Neural cell (in vitro differentiated cells): Measurements from ENCODE around the gene HOATZ. TPM values are rescaled to one million over a fixed set of nuclear protein-coding genes. Genes with fewer than 3 reads are reported as not detected.

Experiments
- H2AFZ ChIP-seq: fragments of 200-600, 300-800 bp; sonication (generic), shearing (Covaris generic); 2 replicates; pipeline ENCODE4 v1.6.0; 2014; ENCODE audit warnings: low read depth, mild to moderate bottlenecking, antibody characterized with exemption, low read length, moderate library complexity
- H3F3A ChIP-seq: fragments of 200-600 bp; shearing (Covaris generic); 2 replicates; pipeline ENCODE4 v1.6.1; 2016; ENCODE audit warnings: mild to moderate bottlenecking, moderate library complexity, mixed read lengths, antibody characterized with exemption, low read length; ENCODE audit not compliant: insufficient read depth, poor library complexity, severe bottlenecking
- H3K27ac ChIP-seq: fragments of 200-600, 300-800 bp; sonication (generic), shearing (Covaris generic); 2 replicates; pipeline ENCODE4 v1.5.1; 2014; ENCODE audit warnings: mild to moderate bottlenecking, low read length, moderate library complexity
- H3K27me3 ChIP-seq: fragments of 300-800, 200-600 bp; sonication (generic), shearing (Covaris generic); 2 replicates; pipeline ENCODE4 v1.6.0; 2014; ENCODE audit warnings: mild to moderate bottlenecking, low read depth, low read length, moderate library complexity; ENCODE audit not compliant: insufficient read depth
- H3K36me3 ChIP-seq: fragments of 300-800, 200-600 bp; sonication (generic), shearing (Covaris generic); 2 replicates; pipeline ENCODE4 v1.5.1; 2014; ENCODE audit warnings: mild to moderate bottlenecking, antibody characterized with exemption, low read length, moderate library complexity; ENCODE audit not compliant: insufficient read depth
- H3K4me2 ChIP-seq: fragments of 300-800, 200-600 bp; sonication (generic), shearing (Covaris generic); 2 replicates; pipeline ENCODE4 v1.6.0; 2014; ENCODE audit warnings: mild to moderate bottlenecking, low read length
- H3K4me3 ChIP-seq: fragments of 300-800, 200-600 bp; sonication (generic), shearing (Covaris generic); 2 replicates; pipeline ENCODE4 v1.5.1; 2014; ENCODE audit warnings: mild to moderate bottlenecking, low read length, moderate library complexity
- H3K79me2 ChIP-seq: fragments of 200-600 bp; shearing (Covaris generic); replicated peaks from 2 replicates; pipeline ENCODE4 v1.6.0; 2014; ENCODE audit warnings: mild to moderate bottlenecking, low read length, moderate library complexity; ENCODE audit not compliant: insufficient read depth
- H3K9ac ChIP-seq: fragments of 300-800, 200-600 bp; sonication (generic), shearing (Covaris generic); 2 replicates; pipeline ENCODE4 v1.6.1; 2016; ENCODE audit warnings: mild to moderate bottlenecking, low read length, mixed read lengths
- H3K9me2 ChIP-seq: fragments of 200-600 bp; shearing (Covaris generic); 2 replicates; pipeline ENCODE4 v1.6.1; 2016; ENCODE audit warnings: mild to moderate bottlenecking, low read length, mixed read lengths; ENCODE audit not compliant: insufficient read depth
- H3K9me3 ChIP-seq: fragments of 200-600, 300-800 bp; sonication (generic), shearing (Covaris generic); 2 replicates; pipeline ENCODE4 v1.6.1; 2016; ENCODE audit warnings: mild to moderate bottlenecking, mixed run types, low read length, moderate library complexity, mixed read lengths
- H4K20me1 ChIP-seq: fragments of 200-600 bp; shearing (Covaris generic); 2 replicates; pipeline ENCODE4 v1.6.1; 2016; ENCODE audit warnings: mild to moderate bottlenecking, mixed run types; ENCODE audit not compliant: insufficient read depth
- CTCF ChIP-seq: fragments of 450-650 bp; IDR thresholded peaks from 2 replicates; pipeline ENCODE4 v1.5.1; 2014; ENCODE audit warnings: antibody characterized with exemption, mild to moderate bottlenecking, moderate library complexity; ENCODE audit not compliant: poor library complexity, severe bottlenecking
- EP300 ChIP-seq: fragments of 450-650 bp; conservative IDR thresholded peaks from 2 replicates; pipeline ENCODE4 v1.6.1; 2014; ENCODE audit warnings: antibody characterized with exemption, mild to moderate bottlenecking, moderate library complexity; ENCODE audit not compliant: poor library complexity, severe bottlenecking
- EZH2 ChIP-seq: fragments of 200-600, 300-800 bp; shearing (Covaris generic), sonication (generic); IDR thresholded peaks from 2 replicates; pipeline ENCODE4 v1.6.1; 2014; ENCODE audit warnings: antibody characterized with exemption, low read length, borderline replicate concordance, mild to moderate bottlenecking; ENCODE audit not compliant: insufficient read depth, poor library complexity, severe bottlenecking
- MXI1 ChIP-seq: fragments of 450-650 bp; conservative IDR thresholded peaks from 2 replicates; pipeline ENCODE4 v1.6.1; 2014; ENCODE audit warnings: antibody characterized with exemption, mild to moderate bottlenecking; ENCODE audit not compliant: poor library complexity, severe bottlenecking
- POLR2AphosphoS5 ChIP-seq: IDR thresholded peaks from 2 replicates; pipeline ENCODE4 v1.6.1; 2012
- RAD21 ChIP-seq: fragments of 450-650 bp; conservative IDR thresholded peaks from 2 replicates; pipeline ENCODE4 v1.6.1; 2014; ENCODE audit warnings: antibody characterized with exemption, mild to moderate bottlenecking, moderate library complexity
- SMC3 ChIP-seq: fragments of 450-650 bp; conservative IDR thresholded peaks from 2 replicates; pipeline ENCODE4 v1.6.1; 2014; ENCODE audit warnings: antibody characterized with exemption, mild to moderate bottlenecking, moderate library complexity; ENCODE audit not compliant: poor library complexity
- TAF1 ChIP-seq: IDR thresholded peaks from 2 replicates; pipeline ENCODE4 v1.6.1; 2012; ENCODE audit warnings: low read depth
- polyA plus RNA-seq: library from polyadenylated mRNA; depleted of rRNA; stranded (reverse); fragments of >200 nt; gene quantifications from 2 replicates; pipeline ENCODE4 v1.2.3, GENCODE V29; 2014
- TF ChIP-seq, protein P1 (sequence below): IDR thresholded peaks from 2 replicates; pipeline ENCODE4 v1.6.1; 2012; ENCODE audit warnings: borderline replicate concordance

The HOATZ gene
- polyA plus RNA-seq, 1 donor from 2014 or later: not detected

DNA sequence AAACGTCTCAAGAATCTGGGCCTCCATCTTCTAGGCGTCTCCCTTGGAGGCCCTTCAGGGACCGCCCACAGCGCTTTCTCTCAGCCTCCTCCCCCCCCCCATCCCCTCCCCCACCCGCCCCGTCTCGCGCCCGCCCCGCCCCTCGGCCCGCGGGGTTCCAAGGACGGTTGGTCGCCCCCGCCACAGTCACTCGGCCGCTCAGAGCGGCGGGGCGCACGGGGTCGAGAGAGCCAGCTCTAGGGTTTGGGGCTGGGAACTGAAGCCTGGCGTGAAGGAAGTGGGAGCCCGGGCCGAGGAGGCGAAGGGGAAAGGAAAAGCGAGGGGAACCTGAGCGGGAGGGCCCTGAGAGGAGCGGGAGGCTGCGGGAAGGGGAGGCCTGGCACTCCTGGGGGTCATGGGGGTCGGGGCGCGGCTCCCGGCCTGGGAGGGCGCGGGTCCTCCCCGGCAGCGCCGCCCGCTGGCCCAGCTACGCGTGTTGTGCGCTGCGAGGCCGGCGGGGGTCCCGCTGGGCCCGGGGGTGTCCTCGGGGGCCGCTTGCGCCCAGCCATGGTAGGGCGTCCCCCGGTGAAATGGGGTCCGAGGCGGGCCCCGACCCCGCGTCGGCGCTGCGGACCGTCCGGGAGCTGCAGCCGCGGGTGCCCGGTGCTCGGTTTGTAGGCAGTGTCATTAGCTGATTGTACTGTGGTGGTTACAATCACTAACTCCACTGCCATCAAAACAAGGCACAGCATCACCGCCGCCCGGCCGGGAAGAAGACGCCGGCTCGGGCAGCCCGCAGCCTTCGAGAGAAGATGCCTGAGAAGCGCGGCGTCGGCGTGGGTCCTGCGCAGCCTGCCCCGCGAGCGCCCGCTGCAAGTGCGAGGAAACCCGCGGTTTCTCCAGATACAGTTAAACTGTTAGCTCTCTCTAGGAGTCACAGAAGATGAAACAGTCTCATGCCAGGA lies 2.0 kb upstream of the HOATZ start, which contains the start of gene BTG4:
Gene BTG4, minus strand, starts transcription at position 91 of the 944 bp plus-strand sequence. CDS start 13,610 bp downstream, outside the sequence.
- Histone ChIP-seq H3K79me2 (no peaks in the 10 kb centered on the region), H3K27me3 (peaks cover 46% of the 10 kb centered on the region), H3K9me3 (no peaks in the 10 kb centered on the region), H3K27ac (no peak within 1 kb of the TSS), H3F3A (no peaks in the 10 kb centered on the region), H3K4me2 (no peak within 1 kb of the TSS), H3K9ac (no peak within 1 kb of the TSS), H4K20me1 (no peaks in the 10 kb centered on the region), H3K36me3 (no peaks in the 10 kb centered on the region), H2AFZ (no peak within 1 kb of the TSS), H3K4me3 (peak within 1 kb of the TSS; percentile 62), H3K9me2 (no peaks in the 10 kb centered on the region)
- TF ChIP-seq SMC3 (no peak), MXI1 (no peak), EZH2 (no peak), EP300 (no peak), RAD21 (no peak), TAF1 (no peak), CTCF (no peak), POLR2AphosphoS5 (no peak)
- TF ChIP-seq, protein P1, sequence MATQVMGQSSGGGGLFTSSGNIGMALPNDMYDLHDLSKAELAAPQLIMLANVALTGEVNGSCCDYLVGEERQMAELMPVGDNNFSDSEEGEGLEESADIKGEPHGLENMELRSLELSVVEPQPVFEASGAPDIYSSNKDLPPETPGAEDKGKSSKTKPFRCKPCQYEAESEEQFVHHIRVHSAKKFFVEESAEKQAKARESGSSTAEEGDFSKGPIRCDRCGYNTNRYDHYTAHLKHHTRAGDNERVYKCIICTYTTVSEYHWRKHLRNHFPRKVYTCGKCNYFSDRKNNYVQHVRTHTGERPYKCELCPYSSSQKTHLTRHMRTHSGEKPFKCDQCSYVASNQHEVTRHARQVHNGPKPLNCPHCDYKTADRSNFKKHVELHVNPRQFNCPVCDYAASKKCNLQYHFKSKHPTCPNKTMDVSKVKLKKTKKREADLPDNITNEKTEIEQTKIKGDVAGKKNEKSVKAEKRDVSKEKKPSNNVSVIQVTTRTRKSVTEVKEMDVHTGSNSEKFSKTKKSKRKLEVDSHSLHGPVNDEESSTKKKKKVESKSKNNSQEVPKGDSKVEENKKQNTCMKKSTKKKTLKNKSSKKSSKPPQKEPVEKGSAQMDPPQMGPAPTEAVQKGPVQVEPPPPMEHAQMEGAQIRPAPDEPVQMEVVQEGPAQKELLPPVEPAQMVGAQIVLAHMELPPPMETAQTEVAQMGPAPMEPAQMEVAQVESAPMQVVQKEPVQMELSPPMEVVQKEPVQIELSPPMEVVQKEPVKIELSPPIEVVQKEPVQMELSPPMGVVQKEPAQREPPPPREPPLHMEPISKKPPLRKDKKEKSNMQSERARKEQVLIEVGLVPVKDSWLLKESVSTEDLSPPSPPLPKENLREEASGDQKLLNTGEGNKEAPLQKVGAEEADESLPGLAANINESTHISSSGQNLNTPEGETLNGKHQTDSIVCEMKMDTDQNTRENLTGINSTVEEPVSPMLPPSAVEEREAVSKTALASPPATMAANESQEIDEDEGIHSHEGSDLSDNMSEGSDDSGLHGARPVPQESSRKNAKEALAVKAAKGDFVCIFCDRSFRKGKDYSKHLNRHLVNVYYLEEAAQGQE: no peak

GRCh38 chr11:111513240-111513605 lies 1.4 kb upstream of the HOATZ start:
- Histone ChIP-seq H3K9me3 (no peaks in the 10 kb centered on the region), H3K9me2 (no peaks in the 10 kb centered on the region), H3K79me2 (no peaks in the 10 kb centered on the region), H4K20me1 (no peaks in the 10 kb centered on the region), H2AFZ (no peak overlapping the region), H3K4me3 (peak overlapping the region; percentile 62), H3F3A (no peaks in the 10 kb centered on the region), H3K27ac (no peak overlapping the region), H3K36me3 (no peaks in the 10 kb centered on the region), H3K4me2 (no peak overlapping the region), H3K9ac (no peak overlapping the region), H3K27me3 (peaks cover 46% of the 10 kb centered on the region)
- TF ChIP-seq MXI1 (no peak), POLR2AphosphoS5 (no peak)
